Hematopoietic multipotent progenitor cell treated with erythropoietin and hydrocortisone succinate and interleukin-3 and kit ligand, for 6 days (in vitro differentiated cells): ENCODE results near the gene PCDHA12.
A peak's percentile ranks its signal among the peaks of the same experiment; 100 is the strongest.
"Not testable (repeated sequence)": the region's sequence is repeated elsewhere in the genome, so short reads cannot be mapped to it uniquely, and the experiment has no call there.

ENCODE experiments used
- DNase-seq: peaks from one replicate; pipeline ENCODE4 v3.0.0-alpha.2; 2015

Gene PCDHA12

DNA sequence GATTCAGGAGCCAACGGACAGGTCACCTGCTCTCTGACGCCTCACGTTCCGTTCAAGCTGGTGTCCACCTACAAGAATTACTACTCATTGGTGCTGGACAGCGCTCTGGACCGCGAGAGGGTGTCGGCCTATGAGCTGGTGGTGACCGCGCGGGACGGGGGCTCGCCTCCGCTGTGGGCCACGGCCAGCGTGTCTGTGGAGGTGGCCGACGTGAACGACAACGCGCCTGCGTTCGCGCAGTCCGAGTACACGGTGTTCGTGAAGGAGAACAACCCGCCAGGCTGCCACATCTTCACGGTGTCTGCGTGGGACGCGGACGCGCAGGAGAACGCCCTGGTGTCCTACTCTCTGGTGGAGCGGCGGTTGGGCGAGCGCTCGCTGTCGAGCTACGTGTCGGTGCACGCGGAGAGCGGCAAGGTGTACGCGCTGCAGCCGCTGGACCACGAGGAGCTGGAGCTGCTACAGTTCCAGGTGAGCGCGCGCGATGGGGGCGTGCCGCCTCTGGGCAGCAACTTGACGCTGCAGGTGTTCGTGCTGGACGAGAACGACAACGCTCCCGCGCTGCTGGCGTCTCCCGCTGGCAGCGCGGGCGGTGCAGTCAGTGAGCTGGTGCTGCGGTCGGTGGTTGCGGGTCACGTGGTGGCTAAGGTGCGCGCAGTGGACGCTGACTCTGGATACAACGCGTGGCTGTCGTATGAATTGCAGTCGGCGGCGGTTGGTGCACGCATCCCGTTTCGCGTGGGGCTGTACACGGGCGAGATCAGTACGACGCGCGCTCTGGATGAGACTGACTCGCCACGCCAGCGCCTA is 17.7 kb upstream of the PCDHA12 start:
- no peak for DNase-seq

GRCh38 chr5:140857987-140858240 is 17.2 kb upstream of the PCDHA12 start:
- DNase-seq = no peak

- no peak for DNase-seq
Observed at GRCh38 chr5:140862441-140863295, 12.4 kb upstream of the PCDHA12 start.

DNA sequence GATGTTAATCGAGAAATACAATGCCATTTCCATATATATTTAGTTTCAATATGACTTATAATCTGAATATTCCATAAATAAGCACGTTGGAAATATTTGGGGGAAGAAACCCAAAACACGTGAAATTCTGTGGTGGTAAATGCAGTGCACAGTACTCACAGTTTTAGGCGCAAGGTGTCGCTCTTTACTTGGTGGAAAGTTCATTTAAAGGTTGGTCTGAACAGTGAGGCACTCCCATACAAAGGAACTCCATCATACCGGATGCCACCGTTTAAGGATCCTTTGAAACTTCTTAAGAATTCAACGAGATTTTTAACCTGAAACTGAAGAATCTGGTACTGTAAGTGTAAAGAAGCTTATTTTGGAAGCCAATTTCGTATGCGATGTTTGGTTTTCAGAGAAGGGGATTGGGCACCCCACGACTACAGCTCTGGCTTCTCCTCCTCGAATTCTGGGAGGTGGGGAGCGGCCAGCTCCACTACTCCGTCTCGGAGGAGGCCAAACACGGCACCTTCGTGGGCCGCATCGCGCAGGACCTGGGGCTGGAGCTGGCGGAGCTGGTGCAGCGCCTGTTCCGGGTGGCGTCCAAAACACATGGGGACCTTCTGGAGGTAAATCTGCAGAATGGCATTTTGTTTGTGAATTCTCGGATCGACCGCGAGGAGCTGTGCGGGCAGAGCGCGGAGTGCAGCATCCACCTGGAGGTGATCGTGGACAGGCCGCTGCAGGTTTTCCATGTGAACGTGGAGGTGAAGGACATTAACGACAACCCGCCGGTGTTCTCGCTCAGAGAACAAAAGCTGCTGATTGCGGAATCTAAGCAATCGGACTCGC is 6.2 kb upstream of the PCDHA12 start, which contains the start of gene PCDHA11:
Gene PCDHA11, plus strand, starts transcription at position 237 of the 834 bp plus-strand sequence. Its CDS starts 147 bp downstream, at position 384.
- DNase-seq = peak; percentile 8

DNA sequence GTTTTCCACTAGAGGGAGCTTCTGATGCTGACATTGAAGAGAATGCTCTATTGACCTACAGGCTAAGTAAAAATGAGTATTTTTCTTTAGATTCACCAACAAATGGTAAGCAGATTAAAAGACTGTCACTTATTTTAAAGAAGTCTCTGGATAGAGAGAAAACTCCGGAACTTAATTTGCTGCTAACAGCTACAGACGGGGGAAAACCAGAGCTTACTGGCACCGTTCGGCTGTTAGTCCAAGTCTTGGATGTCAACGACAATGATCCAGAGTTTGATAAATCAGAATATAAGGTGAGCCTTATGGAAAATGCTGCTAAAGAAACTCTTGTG is 5.6 kb upstream of the PCDHA12 start:
- no peak for DNase-seq

DNA sequence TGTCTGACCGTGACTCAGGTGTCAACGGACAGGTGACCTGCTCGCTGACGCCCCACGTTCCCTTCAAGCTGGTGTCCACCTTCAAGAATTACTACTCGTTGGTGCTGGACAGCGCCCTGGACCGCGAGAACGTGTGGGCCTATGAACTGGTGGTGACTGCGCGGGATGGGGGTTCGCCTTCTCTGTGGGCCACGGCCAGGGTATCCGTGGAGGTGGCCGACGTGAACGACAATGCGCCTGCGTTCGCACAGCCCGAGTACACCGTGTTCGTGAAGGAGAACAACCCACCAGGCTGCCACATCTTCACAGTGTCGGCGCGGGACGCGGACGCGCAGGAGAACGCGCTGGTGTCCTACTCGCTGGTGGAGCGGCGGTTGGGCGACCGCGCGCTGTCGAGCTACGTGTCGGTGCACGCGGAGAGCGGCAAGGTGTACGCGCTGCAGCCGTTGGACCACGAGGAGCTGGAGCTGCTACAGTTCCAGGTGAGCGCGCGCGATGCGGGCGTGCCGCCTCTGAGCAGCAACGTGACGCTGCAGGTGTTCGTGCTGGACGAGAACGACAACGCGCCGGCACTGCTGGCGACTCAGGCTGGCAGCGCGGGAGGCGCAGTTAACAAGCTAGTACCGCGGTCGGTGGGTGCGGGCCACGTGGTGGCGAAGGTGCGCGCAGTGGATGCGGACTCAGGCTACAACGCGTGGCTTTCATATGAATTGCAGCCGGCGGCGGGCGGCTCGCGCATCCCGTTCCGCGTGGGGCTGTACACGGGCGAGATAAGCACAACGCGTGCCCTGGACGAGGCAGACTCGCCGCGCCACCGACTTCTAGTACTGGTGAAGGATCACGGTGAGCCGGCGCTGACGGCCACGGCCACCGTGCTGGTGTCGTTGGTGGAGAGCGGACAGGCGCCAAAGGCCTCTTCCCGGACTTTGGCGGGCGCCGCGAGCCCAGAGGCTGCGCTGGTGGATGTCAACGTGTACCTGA is 4.6 kb upstream of the PCDHA12 start:
- no peak for DNase-seq

DNA sequence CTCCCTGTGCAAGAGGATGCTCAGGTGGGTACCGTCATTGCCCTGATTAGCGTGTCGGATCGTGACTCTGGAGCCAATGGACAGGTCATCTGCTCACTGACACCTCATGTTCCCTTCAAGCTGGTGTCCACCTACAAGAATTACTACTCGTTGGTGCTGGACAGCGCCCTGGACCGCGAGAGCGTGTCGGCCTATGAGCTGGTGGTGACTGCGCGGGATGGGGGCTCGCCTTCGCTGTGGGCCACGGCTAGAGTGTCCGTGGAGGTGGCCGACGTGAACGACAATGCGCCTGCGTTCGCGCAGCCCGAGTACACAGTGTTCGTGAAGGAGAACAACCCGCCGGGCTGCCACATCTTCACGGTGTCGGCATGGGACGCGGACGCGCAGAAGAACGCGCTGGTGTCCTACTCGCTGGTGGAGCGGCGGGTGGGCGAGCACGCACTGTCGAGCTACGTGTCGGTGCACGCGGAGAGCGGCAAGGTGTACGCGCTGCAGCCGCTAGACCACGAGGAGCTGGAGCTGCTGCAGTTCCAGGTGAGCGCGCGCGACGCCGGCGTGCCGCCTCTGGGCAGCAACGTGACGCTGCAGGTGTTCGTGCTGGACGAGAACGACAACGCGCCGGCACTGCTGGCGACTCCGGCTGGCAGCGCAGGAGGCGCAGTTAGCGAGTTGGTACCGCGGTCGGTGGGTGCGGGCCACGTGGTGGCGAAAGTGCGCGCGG is 1.6 kb downstream of the PCDHA12 start:
- DNase-seq = not testable (repeated sequence)

DNA sequence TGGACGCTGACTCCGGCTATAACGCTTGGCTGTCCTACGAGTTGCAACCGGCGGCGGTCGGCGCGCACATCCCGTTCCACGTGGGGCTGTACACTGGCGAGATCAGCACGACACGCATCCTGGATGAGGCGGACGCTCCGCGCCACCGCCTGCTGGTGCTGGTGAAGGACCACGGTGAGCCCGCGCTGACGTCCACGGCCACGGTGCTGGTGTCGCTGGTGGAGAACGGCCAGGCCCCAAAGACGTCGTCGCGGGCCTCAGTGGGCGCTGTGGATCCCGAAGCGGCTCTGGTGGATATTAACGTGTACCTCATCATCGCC is 2.1 kb downstream of the PCDHA12 start:
- DNase-seq = no peak

GRCh38 chr5:140881889-140882590 is 6.9 kb downstream of the PCDHA12 start, which contains the start of gene PCDHA13:
Gene PCDHA13 (plus strand): TSS chr5:140882124. CDS start chr5:140882269, 145 bp downstream.
- DNase-seq = peak; percentile 9

- DNase-seq = no peak
Observed at GRCh38 chr5:140882591-140882899, 7.4 kb downstream of the PCDHA12 start.

DNA sequence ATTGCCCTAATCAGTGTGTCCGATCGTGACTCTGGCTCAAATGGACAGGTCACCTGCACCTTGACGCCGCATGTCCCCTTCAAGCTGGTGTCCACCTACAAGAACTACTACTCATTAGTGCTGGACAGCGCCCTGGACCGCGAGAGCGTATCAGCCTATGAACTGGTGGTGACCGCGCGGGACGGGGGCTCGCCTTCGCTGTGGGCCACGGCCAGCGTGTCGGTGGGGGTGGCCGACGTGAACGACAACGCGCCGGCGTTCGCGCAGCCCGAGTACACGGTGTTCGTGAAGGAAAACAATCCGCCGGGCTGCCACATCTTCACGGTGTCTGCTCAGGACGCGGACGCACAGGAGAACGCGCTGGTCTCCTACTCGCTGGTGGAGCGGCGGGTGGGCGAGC is 8.3 kb downstream of the PCDHA12 start:
- DNase-seq = no peak

DNA sequence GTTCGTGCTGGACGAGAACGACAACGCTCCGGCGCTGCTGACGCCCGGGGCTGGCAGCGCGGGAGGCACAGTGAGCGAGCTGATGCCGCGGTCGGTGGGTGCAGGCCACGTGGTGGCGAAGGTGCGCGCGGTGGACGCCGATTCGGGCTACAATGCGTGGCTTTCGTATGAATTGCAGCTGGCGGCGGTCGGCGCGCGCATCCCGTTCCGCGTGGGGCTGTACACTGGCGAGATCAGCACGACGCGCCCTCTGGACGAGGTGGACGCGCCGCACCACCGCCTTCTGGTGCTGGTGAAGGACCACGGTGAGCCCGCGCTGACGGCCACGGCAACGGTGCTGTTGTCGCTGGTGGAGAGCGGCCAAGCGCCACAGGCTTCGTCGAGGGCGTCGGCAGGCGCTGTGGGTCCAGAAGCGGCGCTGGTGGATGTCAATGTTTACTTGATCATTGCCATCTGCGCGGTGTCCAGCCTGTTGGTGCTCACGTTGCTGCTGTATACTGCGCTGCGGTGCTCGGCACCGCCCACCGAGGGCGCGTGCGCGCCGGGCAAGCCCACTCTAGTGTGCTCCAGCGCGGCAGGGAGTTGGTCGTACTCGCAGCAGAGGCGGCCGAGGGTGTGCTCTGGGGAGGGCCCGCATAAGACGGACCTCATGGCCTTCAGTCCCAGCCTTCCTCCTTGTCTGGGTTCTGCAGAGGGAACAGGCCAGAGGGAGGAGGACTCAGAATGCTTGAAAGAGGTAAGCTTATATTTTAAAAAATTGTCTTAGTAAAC is 9.0 kb downstream of the PCDHA12 start:
- DNase-seq = no peak

DNA sequence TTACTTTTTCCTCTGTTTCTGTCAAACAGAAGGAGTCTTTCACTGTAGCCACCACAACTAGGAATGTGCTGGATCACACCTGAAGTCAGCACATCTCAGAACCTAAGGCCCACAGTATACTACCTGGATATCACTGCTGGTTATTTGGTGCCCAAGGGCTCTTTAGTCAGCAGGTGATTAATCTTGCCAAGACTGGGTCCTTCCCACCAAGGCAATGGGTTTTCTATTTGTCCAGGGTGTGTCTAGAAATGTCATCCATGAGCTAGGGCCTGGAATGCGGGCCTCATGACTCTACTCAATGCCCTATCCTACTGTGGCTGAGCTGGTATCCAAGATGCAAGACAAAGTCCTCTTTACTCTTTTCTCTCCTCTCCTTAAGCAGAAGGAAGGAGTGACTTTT is 41.2 kb downstream of the PCDHA12 start:
- DNase-seq = no peak

GRCh38 chr5:140923601-140924000 is 48.5 kb downstream of the PCDHA12 start:
- DNase-seq = no peak

DNA sequence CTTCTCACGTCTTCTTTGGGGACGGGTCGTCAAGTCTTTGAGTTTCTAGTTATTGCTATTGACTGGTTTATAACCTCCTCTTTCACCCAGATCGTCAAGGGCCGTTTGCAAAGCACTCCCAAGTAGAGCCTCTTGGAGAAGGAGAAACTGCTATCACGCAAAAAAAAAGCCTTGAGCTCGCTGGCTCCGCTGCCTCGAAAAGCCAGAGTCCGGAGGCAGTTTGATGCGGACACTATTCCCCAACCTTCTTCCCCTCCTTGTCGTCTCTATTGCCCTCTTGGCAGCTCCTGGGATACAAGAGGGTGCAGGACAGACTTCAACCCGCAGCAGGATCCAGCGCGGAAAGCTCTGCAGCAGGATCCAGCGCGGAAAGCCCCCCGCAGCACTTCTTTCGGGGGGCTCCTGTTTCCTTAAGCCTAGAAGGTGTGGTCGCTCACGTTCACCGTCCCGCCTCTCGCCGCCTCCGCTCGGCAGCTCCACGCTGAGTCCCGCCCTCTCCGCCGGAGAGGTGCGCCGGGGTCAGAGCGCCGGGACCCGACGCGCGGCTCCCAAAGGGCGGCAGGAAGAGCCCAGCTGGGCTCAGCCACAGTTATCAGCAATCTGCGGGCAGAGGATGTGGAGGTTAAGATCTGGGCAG is 50.8 kb downstream of the PCDHA12 start, which contains the start of gene PCDHAC1:
Gene PCDHAC1, plus strand, starts transcription at position 494 of the 637 bp plus-strand sequence. CDS start 594 bp downstream, outside the sequence.
- DNase-seq = no peak

DNA sequence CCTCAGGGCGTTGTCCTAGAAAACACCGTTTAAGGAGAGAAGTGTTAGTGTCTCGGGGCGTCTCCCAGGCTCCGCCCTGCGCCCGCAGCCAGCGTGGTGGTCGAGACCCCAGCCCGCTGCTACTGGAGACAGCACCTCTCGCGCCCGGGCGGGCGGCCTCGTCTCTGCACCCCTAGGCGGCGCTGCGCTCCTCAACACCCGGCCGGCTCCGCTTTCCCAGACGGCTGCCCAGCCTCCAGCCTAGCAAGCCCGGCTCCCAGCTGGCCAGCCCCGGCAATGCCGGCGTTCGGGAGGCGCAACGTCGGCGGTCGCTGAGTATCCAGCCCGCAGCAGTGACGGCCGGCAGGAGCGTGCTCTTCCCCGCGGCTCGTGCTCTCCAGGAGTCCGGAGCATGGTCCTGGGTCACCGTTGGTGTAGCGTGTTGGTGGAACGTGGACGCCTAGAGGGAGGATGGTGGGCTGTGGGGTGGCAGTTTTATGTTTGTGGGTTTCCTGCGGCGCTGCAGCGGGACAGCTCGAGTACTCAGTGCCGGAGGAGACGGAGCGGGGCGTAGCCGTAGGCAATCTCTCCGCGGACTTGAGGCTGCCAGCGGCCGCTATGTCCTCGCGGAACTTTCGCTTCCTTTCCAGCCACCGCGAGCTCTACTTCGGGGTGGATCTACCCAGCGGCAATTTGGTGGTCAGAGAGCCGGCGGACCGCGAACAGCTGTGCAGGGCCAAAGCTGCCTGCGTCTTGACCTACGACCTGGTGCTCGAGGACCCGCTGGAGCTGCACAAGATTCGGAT is 51.5 kb downstream of the PCDHA12 start:
- DNase-seq = peak; percentile 8

GRCh38 chr5:140927228-140927573 is 52.1 kb downstream of the PCDHA12 start:
- DNase-seq = no peak
